ENCODE results near the gene KRTAP10-2.
"Not testable (repeated sequence)": the region's sequence is repeated elsewhere in the genome, so short reads cannot be mapped to it uniquely, and the experiment has no call there.

KRTAP10-2 gene, protein sequence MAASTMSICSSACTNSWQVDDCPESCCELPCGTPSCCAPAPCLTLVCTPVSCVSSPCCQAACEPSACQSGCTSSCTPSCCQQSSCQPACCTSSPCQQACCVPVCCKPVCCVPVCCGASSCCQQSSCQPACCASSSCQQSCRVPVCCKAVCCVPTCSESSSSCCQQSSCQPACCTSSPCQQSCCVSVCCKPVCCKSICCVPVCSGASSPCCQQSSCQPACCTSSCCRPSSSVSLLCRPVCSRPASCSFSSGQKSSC

DNA sequence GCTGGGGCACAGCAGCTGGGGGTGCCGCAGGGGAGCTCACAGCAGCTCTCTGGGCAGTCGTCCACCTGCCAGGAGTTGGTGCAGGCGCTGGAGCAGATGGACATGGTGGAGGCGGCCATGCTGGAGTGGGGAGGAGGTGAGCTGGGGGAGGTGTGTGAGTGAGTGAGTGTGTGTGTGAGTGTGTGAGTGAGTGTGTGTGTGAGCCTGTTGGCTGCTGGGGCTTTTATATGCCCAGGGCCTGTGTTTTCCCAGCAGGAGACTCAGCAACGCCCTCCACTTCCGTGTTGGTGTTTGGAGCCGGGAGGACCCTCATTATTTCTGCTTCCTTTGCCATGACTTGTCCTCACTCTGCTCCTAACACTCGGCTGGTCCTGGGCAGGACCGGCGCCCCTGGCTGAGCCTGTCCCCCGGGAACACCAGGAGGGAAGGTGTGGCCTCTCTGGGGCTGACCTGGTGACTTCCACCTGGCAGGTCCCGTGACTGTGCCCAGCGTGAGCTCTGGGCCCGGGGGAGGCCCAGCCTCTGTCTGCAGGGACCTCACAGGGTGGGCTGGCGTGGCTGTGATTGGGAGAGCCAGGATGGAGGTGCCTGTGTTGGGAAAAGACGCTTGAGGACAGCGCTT lies at the start of gene KRTAP10-2:
Gene KRTAP10-2 (minus strand): TSS at position 166 of the 622 bp plus-strand sequence. CDS start 47 bp downstream, at position 119.
- no peak for DNase-seq (ENCODE audit: low spot score)

DNA sequence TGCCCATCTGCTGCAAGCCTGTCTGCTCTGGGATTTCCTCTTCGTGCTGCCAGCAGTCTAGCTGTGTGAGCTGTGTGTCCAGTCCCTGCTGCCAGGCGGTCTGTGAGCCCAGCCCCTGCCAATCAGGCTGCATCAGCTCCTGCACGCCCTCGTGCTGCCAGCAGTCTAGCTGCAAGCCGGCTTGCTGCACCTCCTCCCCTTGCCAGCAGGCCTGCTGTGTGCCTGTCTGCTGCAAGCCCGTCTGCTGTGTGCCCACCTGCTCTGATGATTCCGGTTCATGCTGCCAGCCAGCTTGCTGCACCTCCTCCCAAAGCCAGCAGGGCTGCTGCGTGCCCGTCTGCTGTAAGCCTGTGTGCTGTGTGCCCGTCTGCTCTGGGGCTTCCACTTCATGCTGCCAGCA lies 49.8 kb upstream of the KRTAP10-2 start:
- not testable (repeated sequence) for DNase-seq (ENCODE audit: low spot score)

DNA sequence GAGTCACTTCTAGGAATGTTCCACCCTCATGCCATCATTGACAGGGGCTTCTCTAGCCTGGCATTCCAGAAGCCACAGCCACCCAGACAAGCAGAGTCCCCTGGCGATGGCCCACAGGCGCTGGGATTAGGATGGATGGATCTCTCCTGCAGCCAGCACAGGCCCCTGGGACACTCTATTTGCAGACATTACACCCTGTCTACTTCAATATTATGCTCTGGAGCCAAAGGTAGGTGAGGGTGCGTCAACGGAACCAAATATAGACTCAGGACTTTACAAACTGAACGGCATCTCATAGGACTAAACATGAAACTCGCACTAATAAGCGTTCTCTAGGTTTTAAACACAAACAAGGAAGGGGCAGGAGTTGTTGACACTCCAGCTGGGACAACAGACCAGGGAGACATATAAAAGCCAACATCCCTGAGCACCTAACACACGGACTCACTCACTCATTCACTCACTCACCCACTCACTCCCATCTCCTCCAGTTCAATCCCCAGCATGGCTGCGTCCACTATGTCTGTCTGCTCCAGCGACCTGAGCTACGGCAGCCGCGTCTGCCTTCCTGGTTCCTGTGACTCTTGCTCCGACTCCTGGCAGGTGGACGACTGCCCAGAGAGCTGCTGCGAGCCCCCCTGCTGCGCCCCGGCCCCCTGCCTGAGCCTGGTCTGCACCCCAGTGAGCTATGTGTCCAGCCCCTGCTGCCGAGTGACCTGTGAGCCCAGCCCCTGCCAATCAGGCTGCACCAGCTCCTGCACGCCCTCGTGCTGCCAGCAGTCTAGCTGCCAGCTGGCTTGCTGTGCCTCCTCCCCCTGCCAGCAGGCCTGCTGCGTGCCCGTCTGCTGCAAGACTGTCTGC lies 49.0 kb upstream of the KRTAP10-2 start, which contains the start of gene KRTAP10-7:
Gene KRTAP10-7 (plus strand): TSS at position 480 of the 861 bp plus-strand sequence. CDS start 25 bp downstream, at position 505.
- DNase-seq (ENCODE audit: low spot score) = not testable (repeated sequence)

DNA sequence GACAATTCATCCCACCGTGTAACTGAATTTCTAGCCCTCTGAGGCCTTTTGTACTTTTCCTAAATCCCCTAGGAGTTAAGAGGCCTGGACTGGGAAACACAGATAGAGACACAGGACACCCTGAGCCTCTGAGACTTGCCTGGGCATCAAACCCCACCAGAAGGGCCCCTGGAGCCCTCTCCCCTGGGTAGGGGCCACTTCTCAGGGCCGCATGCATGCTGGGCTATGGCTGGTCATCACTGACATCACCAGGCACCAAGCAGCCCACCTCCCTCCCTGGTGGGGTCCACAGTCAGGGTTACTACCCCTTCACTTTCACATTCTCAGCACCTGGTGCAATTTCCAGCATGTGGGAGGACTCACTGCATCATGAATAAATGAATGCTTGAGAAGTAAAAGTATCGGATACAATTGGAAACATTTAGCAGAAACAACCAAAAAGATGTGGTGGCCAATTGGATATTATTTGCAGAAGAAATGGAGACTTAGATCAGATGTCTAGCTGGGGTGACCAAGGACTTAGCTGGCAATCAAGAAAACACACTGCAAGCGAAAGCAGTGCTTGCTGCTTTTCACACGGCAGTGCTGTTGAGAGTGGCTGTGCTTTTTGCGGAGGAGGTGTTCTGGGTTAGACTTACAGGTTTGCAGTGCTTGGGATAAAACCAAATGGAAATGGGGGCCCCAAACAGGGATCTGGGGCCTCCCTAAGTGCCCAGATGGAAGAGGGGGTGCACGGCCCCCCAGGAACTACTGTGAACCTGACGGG lies 48.1 kb upstream of the KRTAP10-2 start:
- DNase-seq (ENCODE audit: low spot score) = no peak

DNA sequence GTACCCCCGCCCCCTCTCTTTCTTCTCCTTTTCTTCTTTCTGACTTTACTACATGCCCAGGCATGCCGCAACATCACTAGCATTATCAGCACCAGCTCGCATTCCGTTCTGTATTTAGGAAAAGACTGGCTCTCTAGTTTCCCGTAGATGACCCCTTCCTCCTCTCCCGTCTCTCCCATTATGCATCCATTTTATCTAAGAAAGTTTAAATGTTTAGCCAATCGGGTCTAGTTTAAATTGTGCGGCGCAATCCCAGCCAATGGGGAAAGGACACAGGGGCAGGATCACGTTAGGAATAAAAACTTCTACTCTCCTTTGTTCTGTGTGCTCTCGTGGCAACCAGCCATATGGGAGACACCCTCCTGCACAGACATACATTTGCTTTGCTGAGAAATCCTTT lies 46.8 kb upstream of the KRTAP10-2 start:
- no peak for DNase-seq (ENCODE audit: low spot score)

DNA sequence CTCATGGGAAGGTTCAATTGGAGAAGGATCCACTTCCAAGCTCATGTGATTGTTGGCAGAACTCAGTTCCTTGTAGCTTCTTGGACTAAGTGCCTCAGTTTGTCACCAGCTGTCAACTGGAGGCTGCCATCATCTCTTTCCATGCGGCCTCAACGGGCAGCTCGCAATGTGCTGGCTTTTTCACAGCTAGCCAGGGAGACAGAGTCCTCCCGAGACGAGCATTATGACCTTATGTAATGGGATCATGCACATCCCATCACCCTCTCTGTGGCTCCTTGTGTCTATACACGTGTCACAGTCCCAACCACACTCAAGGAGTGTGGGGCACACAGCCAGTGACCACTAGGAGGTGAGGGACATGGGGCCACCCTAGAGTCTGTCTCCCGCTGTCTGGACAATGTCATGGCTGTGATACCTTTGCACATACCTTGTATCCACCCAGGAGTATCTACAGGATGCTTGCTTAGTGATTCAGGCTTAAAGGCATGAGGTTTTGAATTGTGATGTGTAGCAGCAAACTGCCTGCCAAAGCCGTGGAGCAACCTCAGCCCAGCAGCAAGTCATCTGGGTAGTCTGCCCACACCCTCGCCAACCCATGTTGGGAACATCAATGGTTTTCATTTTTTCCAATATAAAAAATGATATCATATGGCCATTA lies 44.9 kb upstream of the KRTAP10-2 start:
- peak; percentile 87 for DNase-seq (ENCODE audit: low spot score)

DNA sequence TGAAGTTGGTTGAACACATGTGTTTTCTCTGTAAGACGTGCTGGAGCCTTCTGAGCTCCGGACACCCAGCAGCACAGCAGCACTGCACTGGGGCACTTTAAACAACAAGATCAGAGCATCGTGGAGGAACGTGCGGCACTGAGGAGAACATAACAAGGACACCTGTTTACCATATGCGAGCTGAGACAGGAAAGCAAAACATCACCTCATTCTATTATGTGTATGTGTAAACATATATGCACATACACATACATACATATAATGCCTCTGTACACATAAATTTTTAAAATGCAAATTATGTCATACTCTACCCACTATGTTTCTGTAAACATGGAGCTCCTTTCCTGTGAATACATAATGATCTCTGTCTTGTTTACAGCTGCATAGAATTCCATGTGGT lies 44.2 kb upstream of the KRTAP10-2 start:
- no peak for DNase-seq (ENCODE audit: low spot score)

DNA sequence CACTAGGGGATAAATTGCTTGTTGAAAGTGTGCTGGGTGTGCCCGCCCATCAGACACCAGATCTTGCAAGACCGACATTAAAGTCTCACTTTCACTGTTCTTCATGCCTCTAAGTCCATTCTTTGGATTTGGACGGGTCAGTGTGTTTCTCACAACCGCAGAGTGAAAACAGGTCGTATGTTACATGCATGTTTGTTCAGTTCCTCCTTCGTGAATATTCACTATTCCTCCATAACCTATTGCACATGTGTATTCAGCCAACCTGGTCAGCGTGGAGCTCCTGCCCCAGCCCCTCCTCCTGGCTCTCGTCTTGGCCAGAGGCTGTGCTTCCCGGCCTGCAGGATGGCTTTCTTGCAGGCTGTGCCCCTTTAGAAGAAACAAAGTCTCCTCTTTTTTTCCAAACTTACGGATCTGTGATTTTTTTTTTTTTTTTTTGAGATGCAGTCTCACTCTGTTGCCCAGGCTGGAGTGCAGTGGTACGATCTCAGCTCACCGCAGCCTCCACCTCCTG lies 43.2 kb upstream of the KRTAP10-2 start:
- no peak for DNase-seq (ENCODE audit: low spot score)

DNA sequence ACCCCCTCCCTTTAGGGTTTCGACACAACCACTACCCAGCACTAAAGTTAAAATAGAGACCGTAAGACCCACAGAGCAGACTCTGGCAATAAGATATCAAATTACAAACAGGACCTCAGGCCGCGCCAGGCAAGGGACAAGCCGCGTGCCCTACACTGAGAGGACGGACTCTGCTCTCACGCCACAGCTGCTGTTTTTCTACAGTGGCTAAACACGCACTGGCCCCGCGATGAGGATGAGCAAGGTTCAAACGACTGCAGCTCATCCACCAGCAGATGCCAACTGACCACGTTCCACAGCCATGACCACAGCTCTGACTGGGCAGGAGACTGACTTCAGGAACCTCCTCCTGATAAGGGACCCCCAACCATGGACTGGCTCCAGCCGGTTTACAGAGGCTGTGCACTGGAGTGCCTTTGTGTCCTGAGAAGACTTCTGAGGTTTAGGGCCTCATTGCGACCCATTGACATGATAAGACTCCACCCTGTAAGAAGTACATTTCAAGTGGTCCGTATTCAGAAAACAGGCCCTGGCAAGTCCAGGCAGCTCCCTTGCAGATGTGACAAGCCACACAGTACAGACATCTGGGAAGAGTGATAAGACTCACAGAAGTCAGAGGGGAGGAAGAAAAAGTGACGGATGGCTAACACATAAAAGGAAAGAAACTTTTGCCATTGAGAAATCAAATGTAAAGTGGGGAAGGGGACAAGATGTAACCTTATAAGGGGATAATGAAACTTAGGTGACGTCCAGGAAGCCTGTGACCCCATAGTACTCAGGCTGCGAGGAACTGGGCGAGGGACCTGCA lies 42.5 kb upstream of the KRTAP10-2 start:
- DNase-seq (ENCODE audit: low spot score) = peak; percentile 65

DNA sequence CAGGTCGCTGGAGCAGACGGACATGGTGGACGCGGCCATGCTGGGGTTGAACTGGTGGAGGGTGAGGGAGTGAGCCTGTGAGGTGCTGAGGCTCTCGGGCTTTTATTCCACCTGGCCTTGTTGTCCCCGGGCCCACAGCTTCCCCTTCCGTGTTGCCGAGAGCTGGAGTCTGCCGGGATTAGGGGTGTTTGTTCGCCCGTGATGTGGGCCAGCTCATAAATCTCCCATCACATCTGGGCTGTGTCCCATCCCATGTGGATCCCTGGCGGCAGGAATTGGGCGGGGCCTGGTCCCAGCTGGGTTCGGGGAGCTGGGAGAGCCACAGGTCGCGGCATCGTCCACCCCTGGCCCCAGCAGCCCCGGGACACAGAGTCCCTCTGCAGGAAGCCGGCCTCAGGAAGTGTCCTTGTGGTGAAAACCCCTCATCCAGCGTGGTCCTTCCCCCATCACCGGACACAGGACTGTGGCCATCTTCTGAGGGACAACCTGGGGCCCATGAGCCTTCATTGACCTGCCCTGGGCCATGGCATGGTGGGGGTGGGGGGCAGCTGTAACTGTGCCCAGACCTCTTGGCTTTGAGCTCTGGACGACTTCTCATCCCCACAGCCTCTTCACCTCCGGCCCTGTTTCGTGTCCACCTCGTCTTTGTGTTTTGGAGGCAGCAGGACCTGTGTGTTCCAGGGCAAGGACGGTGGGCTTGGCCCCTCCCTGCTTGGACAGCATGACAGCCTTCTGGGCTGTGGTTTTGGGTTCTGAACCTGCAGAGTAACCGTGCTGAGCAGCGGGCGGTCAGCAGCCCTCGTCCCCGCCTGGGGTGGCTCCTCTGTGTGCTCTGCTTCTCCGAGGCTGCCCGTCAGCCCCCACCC lies 41.4 kb upstream of the KRTAP10-2 start, which contains the start of gene KRTAP10-6:
Gene KRTAP10-6 (minus strand): TSS at position 60 of the 866 bp plus-strand sequence. CDS start 21 bp downstream, at position 39.
- no peak for DNase-seq (ENCODE audit: low spot score)

DNA sequence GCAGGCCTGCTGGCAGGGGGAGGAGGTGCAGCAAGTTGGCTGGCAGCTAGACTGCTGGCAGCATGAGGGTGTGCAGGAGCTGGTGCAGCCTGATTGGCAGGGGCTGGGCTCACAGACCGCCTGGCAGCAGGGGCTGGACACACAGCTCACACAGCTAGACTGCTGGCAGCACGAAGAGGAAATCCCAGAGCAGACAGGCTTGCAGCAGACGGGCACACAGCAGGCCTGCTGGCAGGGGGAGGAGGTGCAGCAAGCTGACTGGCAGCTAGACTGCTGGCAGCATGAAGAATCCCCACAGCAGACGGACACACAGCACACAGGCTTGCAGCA lies 40.5 kb upstream of the KRTAP10-2 start:
- not testable (repeated sequence) for DNase-seq (ENCODE audit: low spot score)

DNA sequence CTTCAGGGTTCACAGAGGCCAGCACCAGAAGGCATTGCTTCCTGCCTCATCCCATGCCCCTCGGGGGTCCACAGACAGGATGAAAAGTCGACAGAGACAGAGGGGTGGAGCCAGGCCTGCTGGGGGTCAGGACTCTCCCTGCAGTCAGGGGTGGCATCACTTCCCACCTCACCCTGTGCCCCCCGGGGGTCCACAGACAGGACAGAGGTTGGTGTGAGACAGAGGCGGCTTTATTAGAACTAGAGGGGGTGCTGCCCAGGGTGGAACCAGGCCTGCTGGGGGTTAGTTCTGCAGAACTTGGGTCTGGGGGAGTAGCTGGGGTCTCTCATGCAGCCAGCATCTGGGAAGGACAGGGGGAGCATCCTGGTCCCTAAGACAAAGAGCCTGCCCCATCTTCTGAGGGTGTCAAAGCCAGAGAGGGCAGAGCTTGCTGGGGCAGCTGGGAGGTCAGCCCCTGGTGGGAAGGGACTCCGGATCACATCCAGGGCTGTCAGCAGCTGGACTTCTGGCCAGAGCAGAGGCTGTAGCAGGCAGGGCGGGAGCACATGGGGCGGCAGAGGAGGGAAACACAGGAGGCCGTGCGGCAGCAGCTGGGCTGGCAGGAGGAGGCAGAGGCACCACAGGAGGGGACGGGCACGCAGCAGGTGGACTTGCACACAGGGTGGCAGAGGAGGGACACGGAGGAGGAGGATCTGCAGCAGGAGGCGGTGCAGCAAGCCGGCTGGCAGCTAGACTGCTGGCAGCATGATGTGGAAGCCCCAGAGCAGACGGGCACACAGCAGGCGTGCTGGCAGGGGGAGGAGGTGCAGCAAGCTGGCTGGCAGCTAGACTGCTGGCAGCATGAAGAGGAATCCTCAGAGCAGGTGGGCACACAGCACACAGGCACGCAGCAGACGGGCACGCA lies 39.8 kb upstream of the KRTAP10-2 start:
- DNase-seq (ENCODE audit: low spot score) = not testable (repeated sequence)

DNA sequence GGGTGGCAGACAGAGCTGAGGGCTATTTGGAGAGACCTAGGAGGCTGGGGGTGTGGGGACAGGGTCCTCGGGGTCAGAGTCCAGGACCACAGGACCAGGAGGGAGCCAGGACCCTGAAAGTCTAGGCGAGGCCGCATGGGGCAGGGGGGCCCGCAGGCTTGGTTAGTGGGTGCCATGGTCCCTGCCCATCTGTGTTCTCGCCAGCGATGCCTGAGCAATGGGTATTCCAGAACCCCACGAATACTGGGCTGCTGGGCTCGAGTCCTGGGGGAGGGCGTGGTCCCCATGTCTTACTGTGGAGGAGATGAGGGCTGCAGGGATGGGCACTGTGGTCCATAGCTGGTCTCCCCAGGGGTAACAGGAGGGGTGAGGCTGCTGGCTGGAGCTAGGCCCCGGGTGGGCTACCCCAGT lies 39.0 kb upstream of the KRTAP10-2 start:
- no peak for DNase-seq (ENCODE audit: low spot score)

DNA sequence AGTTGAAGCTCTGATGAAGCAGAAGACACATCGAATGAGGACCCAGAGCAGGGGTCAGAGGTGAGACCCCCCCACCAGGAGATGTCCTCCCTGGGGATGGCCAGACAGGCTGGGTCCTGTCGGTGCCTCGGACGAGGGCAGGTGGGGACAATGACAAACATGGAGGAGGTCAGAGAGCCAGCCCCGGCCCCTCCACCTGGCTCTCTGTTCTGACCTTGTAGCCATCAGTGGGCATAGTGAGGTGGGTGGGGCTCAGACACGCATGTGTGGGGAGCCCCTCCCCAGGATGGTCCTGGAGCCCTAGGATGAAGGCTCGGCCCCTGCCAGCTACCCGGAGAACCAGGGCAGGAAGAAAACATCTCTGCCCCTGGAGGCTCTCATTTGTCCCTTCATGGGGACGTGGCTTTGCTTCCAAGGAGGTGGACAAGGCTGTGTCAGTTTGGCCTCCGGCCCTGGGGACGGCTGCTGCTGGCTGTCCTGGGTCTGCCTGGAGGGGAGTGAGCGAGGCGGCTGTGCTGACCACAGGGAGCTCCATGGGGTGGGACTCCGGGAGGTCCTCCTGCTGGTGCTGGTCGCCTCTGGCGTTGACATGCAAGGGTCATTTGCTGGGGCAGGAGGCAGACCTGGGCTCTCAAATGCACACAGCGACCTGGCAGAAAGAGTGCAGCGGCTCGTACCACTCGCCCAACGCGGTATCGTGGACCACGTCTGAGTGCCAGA lies 38.4 kb upstream of the KRTAP10-2 start:
- no peak for DNase-seq (ENCODE audit: low spot score)

DNA sequence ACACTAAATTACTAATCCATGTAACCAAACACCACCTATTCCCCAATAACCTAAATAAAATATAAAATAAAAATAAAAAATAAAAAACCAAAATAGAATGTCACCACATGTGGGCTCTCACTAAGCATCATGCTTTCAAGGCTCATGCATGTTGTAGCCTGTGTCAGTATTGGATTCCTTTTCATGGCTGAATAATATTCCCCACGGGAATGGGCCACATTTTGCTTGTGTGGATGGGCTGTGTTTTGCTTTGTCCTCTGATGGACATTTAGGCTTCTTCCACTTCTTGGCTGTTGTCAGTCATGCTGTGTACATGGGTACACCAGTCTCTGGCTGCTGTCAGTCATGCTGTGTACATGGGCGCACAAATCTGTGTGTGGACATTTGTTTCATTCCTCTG lies 37.8 kb upstream of the KRTAP10-2 start:
- DNase-seq (ENCODE audit: low spot score) = no peak

DNA sequence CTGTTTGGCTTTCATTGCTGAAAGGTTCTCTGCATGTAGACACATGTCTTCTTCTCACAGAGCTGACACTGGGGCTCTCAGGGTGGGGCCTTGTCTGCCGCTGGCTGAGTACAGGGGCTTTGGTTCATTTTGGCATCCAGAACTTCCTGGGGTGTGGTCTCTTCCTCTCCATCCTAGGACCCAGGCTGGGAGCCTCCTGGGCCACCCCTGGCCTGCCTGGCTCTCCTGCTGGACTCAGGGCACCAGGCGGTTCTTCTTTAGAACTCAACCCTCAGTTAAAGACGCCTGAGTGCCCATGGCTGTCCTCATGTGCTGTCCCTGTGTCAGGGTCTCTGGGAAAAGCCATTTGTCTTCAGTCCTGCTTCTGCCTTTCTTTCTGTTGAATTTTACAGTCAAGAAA lies 34.6 kb upstream of the KRTAP10-2 start:
- DNase-seq (ENCODE audit: low spot score) = no peak

DNA sequence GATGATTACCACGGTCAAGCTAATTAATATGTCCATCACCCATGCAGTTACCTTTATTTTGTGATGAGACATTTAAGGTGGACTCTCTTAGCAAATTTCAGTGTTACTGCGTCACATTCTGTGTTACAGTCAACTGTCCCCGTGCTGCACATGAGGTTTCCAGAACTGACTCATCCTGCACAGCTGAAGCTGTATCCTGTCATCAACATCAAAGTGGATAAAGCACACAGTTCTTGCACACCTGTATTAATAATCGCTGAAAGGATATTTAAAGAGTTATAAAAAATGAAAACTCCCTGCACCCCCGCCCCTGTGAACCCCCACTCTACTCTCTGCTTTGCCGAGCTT lies 32.5 kb upstream of the KRTAP10-2 start:
- no peak for DNase-seq (ENCODE audit: low spot score)

Measured in kidney tubule cell (primary cell).